Measurements from ENCODE around the gene PLEKHM3. TPM values are rescaled to one million over a fixed set of nuclear protein-coding genes. Genes with fewer than 3 reads are reported as not detected.

Gene PLEKHM3
- total and polyA plus RNA-seq, 2 of the 13 experiments (the other 11 are each of a cell fraction or from before 2014, with no cell fraction given): 4.5 to 4.7 TPM

- TF ChIP-seq, protein P1, sequence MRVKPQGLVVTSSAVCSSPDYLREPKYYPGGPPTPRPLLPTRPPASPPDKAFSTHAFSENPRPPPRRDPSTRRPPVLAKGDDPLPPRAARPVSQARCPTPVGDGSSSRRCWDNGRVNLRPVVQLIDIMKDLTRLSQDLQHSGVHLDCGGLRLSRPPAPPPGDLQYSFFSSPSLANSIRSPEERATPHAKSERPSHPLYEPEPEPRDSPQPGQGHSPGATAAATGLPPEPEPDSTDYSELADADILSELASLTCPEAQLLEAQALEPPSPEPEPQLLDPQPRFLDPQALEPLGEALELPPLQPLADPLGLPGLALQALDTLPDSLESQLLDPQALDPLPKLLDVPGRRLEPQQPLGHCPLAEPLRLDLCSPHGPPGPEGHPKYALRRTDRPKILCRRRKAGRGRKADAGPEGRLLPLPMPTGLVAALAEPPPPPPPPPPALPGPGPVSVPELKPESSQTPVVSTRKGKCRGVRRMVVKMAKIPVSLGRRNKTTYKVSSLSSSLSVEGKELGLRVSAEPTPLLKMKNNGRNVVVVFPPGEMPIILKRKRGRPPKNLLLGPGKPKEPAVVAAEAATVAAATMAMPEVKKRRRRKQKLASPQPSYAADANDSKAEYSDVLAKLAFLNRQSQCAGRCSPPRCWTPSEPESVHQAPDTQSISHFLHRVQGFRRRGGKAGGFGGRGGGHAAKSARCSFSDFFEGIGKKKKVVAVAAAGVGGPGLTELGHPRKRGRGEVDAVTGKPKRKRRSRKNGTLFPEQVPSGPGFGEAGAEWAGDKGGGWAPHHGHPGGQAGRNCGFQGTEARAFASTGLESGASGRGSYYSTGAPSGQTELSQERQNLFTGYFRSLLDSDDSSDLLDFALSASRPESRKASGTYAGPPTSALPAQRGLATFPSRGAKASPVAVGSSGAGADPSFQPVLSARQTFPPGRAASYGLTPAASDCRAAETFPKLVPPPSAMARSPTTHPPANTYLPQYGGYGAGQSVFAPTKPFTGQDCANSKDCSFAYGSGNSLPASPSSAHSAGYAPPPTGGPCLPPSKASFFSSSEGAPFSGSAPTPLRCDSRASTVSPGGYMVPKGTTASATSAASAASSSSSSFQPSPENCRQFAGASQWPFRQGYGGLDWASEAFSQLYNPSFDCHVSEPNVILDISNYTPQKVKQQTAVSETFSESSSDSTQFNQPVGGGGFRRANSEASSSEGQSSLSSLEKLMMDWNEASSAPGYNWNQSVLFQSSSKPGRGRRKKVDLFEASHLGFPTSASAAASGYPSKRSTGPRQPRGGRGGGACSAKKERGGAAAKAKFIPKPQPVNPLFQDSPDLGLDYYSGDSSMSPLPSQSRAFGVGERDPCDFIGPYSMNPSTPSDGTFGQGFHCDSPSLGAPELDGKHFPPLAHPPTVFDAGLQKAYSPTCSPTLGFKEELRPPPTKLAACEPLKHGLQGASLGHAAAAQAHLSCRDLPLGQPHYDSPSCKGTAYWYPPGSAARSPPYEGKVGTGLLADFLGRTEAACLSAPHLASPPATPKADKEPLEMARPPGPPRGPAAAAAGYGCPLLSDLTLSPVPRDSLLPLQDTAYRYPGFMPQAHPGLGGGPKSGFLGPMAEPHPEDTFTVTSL (CRISPR knock-in tag; IDR thresholded peaks at IDR 0.05; ENCODE audit: borderline replicate concordance): peak; percentile 57; the same call in 1 of the 2 replicates
- TF ChIP-seq ZNF883 (CRISPR knock-in tag; IDR thresholded peaks at IDR 0.05; ENCODE audit: not compliant biosample characterization): no peak
- no peak for TF ChIP-seq HES4 (CRISPR knock-in tag; IDR thresholded peaks at IDR 0.05; ENCODE audit: borderline replicate concordance)
- TF ChIP-seq KDM5B (CRISPR knock-in tag; IDR thresholded peaks at IDR 0.05; ENCODE audit: borderline replicate concordance): no peak
- TF ChIP-seq ZNF337 (CRISPR knock-in tag; IDR thresholded peaks at IDR 0.05; ENCODE audit: borderline replicate concordance, low read depth): no peak
- no peak for TF ChIP-seq ZNF557 (CRISPR knock-in tag; IDR thresholded peaks at IDR 0.05)
- 0 out of 2 replicates have a peak, but pooled peaks have one; percentile 44 for TF ChIP-seq RERE (CRISPR knock-in tag; IDR thresholded peaks at IDR 0.05; ENCODE audit: low read depth)
- TF ChIP-seq, protein P2, sequence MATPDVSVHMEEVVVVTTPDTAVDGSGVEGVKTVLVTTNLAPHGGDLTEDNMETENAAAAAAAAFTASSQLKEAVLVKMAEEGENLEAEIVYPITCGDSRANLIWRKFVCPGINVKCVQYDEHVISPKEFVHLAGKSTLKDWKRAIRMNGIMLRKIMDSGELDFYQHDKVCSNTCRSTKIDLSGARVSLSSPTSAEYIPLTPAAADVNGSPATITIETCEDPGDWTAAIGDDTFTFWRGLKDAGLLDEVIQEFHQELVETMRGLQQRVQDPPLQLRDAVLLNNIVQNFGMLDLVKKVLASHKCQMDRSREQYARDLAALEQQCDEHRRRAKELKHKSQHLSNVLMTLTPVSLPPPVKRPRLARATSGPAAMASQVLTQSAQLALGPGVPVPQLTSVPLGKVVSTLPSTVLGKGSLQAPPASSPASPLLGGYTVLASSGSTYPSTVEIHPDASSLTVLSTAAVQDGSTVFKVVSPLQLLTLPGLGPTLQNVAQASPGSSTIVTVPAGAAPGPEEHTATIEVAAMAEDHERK (CRISPR knock-in tag; IDR thresholded peaks at IDR 0.05; ENCODE audit: low read depth): no peak
- TF ChIP-seq GMEB1 (CRISPR knock-in tag; IDR thresholded peaks at IDR 0.05; ENCODE audit: borderline replicate concordance): no peak
- TF ChIP-seq, protein P3, sequence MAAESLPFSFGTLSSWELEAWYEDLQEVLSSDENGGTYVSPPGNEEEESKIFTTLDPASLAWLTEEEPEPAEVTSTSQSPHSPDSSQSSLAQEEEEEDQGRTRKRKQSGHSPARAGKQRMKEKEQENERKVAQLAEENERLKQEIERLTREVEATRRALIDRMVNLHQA (CRISPR knock-in tag; IDR thresholded peaks at IDR 0.05): no peak
- TF ChIP-seq ZNF652 (CRISPR knock-in tag; IDR thresholded peaks at IDR 0.05; ENCODE audit: borderline replicate concordance, low read depth): no peak
- TF ChIP-seq GATA4 (IDR thresholded peaks at IDR 0.05; ENCODE audit: borderline replicate concordance, low read depth): no peak
- TF ChIP-seq WIZ (CRISPR knock-in tag; IDR thresholded peaks at IDR 0.05): no peak
Observed at GRCh38 chr2:208033701-208034502, 8.6 kb upstream of the PLEKHM3 start (continued).

Measured in HepG2 (cell line).